Esophagus squamous epithelium (tissue), 5 donors: ENCODE data around the gene SELENOS. TPM values are rescaled to one million over a fixed set of nuclear protein-coding genes. Genes with fewer than 3 reads are reported as not detected.

Source experiments
- DNase-seq: peaks from one replicate; lab custom pipeline; 2025; lab: John Stamatoyannopoulos, UW
- H3K27ac ChIP-seq, 4 donors: fragments of 200-600 bp; sonication (generic); one replicate each; pipeline ENCODE4 v1.5.1; 2016 to 2019; ENCODE audit warnings: mild to moderate bottlenecking in 1 of 4
- H3K27me3 ChIP-seq, 4 donors: fragments of 200-600 bp; sonication (generic); 1 replicate in 3 of 4; 2 replicates in 1 of 4; pipeline versions ENCODE4 v1.5.1 to v1.6.0; 2017 to 2021; ENCODE audit warnings: antibody characterized with exemption in 1 of 4
- H3K36me3 ChIP-seq, 3 donors: fragments of 200-600 bp; sonication (generic); one replicate each; pipeline ENCODE4 v1.5.1; 2016 to 2019
- H3K4me1 ChIP-seq, 3 donors: fragments of 200-600 bp; sonication (generic); one replicate each; pipeline ENCODE4 v1.5.1; 2017 to 2019
- H3K4me3 ChIP-seq, 4 donors: fragments of 200-600 bp; sonication (generic); 1 replicate in 3 of 4; 2 replicates in 1 of 4; pipeline ENCODE4 v1.5.1; 2016 to 2019; ENCODE audit warnings: mild to moderate bottlenecking in 2 of 4, moderate library complexity in 1 of 4
- H3K9me3 ChIP-seq, 3 donors: fragments of 200-600 bp; sonication (generic); one replicate each; pipeline ENCODE4 v1.5.1; 2016 to 2019
- POLR2A ChIP-seq, 4 donors: fragments of 450-650 bp; IDR thresholded peaks; one replicate each; pipeline ENCODE4 v1.6.1; 2017; ENCODE audit warnings: antibody characterized with exemption in 4 of 4, mild to moderate bottlenecking in 4 of 4, moderate library complexity in 3 of 4
- WGBS, 2 donors: methylation state at CpG; one replicate each; pipeline ENCODE4 v1.1.5; 2018; 5-methylcytosine and 5-hydroxymethylcytosine counted together
- intact Hi-C: fragments of 100-400 bp; cut with DNase I; formaldehyde crosslinking; loops from one replicate; pipeline ENCODE4 v1.15.0; 2022
- total RNA-seq, 4 donors: library from RNA; depleted of rRNA; stranded (reverse); fragments of >200 nt; gene quantifications; one replicate each; pipeline ENCODE4 v1.1.0, GENCODE V29; 2016
- TF ChIP-seq, protein P1 (sequence below), 6 experiments: fragments of 450-650 bp in 4 of 6; fragments of 200-600 bp in 2 of 6; sonication (generic) in 2 of 6; IDR thresholded peaks; one replicate each; pipeline ENCODE4 v1.5.1; 2016 to 2019; ENCODE audit warnings: antibody characterized with exemption in 6 of 6, mild to moderate bottlenecking in 4 of 6, moderate library complexity in 4 of 6
- donor health status: DM: yes; HTN: yes; CAD: no.

Gene SELENOS
- total RNA-seq, 4 donors from 2014 or later = 57.6 to 69.6 (median 63.4) TPM

- DNase-seq = no peak
- 80 to 86% methylated on average over 3 of the region's 7 CpGs for WGBS, 2 donors
- peaks cover 0 to 36% (median 0%) of the 10 kb centered on the region in 4 donors for H3K27me3 ChIP-seq
- no peaks in the 10 kb centered on the region for H3K9me3 ChIP-seq
- no peak overlapping the region for H3K4me3 ChIP-seq
- H3K36me3 ChIP-seq = no peaks in the 10 kb centered on the region
- TF ChIP-seq, protein P1, sequence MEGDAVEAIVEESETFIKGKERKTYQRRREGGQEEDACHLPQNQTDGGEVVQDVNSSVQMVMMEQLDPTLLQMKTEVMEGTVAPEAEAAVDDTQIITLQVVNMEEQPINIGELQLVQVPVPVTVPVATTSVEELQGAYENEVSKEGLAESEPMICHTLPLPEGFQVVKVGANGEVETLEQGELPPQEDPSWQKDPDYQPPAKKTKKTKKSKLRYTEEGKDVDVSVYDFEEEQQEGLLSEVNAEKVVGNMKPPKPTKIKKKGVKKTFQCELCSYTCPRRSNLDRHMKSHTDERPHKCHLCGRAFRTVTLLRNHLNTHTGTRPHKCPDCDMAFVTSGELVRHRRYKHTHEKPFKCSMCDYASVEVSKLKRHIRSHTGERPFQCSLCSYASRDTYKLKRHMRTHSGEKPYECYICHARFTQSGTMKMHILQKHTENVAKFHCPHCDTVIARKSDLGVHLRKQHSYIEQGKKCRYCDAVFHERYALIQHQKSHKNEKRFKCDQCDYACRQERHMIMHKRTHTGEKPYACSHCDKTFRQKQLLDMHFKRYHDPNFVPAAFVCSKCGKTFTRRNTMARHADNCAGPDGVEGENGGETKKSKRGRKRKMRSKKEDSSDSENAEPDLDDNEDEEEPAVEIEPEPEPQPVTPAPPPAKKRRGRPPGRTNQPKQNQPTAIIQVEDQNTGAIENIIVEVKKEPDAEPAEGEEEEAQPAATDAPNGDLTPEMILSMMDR (IDR thresholded peaks at IDR 0.05) = no peak
- TF ChIP-seq POLR2A (IDR thresholded peaks at IDR 0.05) = no peak
- H3K27ac ChIP-seq = no peak overlapping the region
- intact Hi-C loops = no loop called here
- peaks cover 0 to 3% (median 0%) of the 10 kb centered on the region in 3 donors for H3K4me1 ChIP-seq
Measured at GRCh38 chr15:101310161-101310480, 32.8 kb upstream of the SELENOS start.

DNA sequence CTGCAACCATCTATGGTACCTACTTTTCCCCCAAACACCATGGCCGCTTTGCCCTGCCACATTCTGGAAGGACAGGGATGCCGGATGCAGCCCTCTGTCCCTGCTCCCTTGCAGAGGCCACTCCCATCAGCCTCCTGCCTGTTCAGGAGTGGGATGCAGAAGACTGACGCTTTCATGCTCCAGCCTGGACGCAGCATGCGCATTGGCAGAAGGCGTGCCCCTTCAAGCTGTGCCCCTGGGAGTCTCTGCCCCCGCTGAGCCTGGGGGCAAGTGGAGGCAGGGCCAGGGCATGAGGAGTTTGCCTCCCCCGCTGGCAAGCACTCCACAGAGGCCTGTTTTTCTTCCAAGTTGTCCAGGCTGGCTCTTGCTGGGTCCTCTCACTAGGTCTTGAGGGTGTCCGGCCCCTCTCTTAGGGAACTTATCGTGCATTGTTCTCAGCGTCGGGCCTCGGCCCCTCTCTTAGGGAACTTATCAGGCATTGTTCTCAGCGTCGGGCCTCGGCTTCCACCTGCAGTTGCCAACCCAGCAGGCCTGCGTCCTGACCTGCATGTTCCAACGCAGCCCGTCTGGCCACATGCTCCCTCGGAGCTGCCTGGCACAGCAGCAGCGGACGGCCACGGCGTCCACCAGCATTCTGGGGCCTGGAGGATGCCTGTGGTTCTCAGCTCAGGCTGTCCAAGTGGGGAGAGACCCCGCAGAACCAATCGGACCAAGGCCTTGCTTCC is 32.3 kb upstream of the SELENOS start:
- Histone ChIP-seq H3K9me3 (no peaks in the 10 kb centered on the region), H3K4me1 (peaks cover 0 to 3% (median 0%) of the 10 kb centered on the region in 3 donors), H3K4me3 (no peak overlapping the region), H3K27me3 (peaks cover 0 to 36% (median 0%) of the 10 kb centered on the region in 4 donors), H3K36me3 (no peaks in the 10 kb centered on the region), H3K27ac (no peak overlapping the region)
- TF ChIP-seq POLR2A (IDR thresholded peaks at IDR 0.05) = no peak
- TF ChIP-seq, protein P1 (IDR thresholded peaks at IDR 0.05) = no peak
- intact Hi-C loops = loop anchor here (5.0 to 10.0 kb wide), 2 partner anchors 185 to 328 kb away; no protein-coding TSS in a partner anchor
- WGBS, 2 donors = 7 to 39% methylated on average over 3 to 9 of the region's 26 CpGs
- no peak for DNase-seq

DNA sequence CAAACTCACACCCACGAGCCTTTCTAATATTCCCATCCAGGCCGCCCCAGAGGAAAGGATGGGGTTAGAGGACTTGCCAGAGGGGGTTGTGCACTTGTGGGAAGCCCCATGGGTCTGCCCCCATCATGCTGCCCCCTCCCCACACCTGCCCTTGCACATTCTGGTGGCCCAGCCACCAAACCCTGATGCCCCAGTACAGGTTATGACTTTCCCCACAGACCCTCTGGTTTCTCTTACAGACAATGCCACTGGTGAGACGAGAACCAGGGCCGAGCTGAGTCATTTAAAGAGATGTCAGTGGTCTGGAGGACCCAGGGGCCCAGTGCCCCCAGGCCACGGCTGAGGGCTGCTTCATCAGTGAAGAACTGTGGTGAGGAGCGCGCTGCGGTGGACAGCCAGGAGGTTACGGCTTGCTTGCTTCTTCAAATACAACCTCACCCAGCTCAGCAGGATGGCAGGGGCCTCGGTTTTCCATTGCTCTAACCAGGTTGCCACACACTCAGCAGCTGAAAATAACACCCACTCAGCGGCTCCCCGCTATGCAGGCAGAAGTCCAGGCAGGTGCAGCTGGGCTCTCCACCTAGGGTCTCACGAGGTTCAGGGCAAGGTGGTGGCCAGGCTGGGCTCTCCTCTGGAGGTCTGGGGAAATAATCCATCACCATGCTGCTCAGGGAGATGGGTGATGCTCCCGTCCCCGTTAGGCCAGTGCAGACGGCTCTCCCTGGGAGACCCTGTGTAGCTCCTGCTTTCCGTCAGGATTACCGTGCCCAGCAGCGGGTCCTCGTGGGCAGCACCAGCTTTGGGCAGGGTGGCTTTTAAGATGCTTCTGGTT is 31.5 kb upstream of the SELENOS start:
- no peak overlapping the region for H3K4me3 ChIP-seq
- intact Hi-C loops = loop anchor here (5.0 to 10.0 kb wide), 2 partner anchors 186 to 328 kb away; no protein-coding TSS in a partner anchor
- H3K27ac ChIP-seq = no peak overlapping the region
- TF ChIP-seq POLR2A (IDR thresholded peaks at IDR 0.05) = no peak
- TF ChIP-seq, protein P1 (IDR thresholded peaks at IDR 0.05) = no peak
- no peaks in the 10 kb centered on the region for H3K9me3 ChIP-seq
- peaks cover 0 to 36% (median 0%) of the 10 kb centered on the region in 4 donors for H3K27me3 ChIP-seq
- peaks cover 0 to 3% (median 0%) of the 10 kb centered on the region in 3 donors for H3K4me1 ChIP-seq
- H3K36me3 ChIP-seq = no peaks in the 10 kb centered on the region
- DNase-seq = no peak
- 88 to 92% methylated on average over 3 to 6 of the region's 20 CpGs for WGBS, 2 donors

DNA sequence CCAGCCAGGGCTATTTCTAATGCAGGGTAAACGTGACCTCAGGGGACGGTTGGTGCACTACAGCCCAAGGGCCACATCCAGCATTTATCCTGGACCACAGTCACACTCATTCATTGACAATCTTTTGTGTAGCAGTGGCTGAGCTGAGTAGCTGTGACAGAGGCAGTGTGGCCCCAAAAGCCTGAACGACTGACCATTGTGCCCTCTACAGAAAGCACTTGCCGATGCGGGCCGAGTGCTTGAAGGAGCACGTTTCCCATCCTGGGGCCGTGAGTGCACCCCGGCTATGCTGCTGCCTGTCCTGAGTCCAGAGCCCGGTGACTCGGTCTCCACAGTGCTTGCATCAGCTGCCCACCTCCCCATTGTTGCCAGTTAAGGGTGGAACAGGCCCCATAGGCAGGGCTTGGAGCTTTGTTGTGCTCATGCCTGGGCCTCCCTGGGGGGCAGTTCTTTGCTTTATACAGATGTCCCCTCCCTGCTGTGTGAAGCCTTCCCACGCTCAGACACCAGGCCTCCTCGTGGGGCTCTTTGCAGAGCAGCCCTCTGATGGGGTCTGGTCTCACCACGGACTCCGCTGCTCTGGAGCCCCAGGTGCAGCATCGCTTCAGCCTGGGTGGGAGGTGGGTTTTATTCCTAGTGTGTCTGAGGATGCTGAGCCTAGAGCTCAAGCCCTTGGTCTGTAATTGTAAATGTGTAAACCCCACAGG is 30.8 kb upstream of the SELENOS start:
- no peaks in the 10 kb centered on the region for H3K9me3 ChIP-seq
- H3K4me1 ChIP-seq = peaks cover 0 to 3% (median 0%) of the 10 kb centered on the region in 3 donors
- no peak overlapping the region for H3K27ac ChIP-seq
- H3K36me3 ChIP-seq = no peaks in the 10 kb centered on the region
- 81 to 96% methylated on average over 6 to 14 of the region's 16 CpGs for WGBS, 2 donors
- DNase-seq = no peak
- TF ChIP-seq, protein P1 (IDR thresholded peaks at IDR 0.05) = no peak
- TF ChIP-seq POLR2A (IDR thresholded peaks at IDR 0.05) = no peak
- intact Hi-C loops = loop anchor here (5.0 to 10.0 kb wide), 2 partner anchors 187 to 329 kb away; no protein-coding TSS in a partner anchor
- H3K27me3 ChIP-seq = peaks cover 0 to 36% (median 0%) of the 10 kb centered on the region in 4 donors
- no peak overlapping the region for H3K4me3 ChIP-seq
